Endodermal cell (in vitro differentiated cells): ENCODE data around the gene HTR2C. TPM values are rescaled to one million over a fixed set of nuclear protein-coding genes. Genes with fewer than 3 reads are reported as not detected.

ENCODE experiments used
- DNase-seq: peaks from one replicate; pipeline ENCODE4 v3.0.0-alpha.2; 2017
- H3K27ac ChIP-seq: 2 replicates; pipeline ENCODE4 v1.5.1; 2013; ENCODE audit warnings: mild to moderate bottlenecking, low read depth, low read length, moderate library complexity
- H3K27me3 ChIP-seq: 2 replicates; pipeline ENCODE4 v1.6.1; 2013; ENCODE audit warnings: mild to moderate bottlenecking, low read length, moderate library complexity; ENCODE audit not compliant: insufficient read depth, control insufficient read depth, poor library complexity, severe bottlenecking
- H3K36me3 ChIP-seq: 2 replicates; pipeline ENCODE4 v1.7.0; 2013; ENCODE audit warnings: mild to moderate bottlenecking, low read length, moderate library complexity; ENCODE audit not compliant: control insufficient read depth, insufficient read depth
- H3K4me1 ChIP-seq: one replicate; pipeline ENCODE4 v1.7.0; 2013; ENCODE audit warnings: low read length; ENCODE audit not compliant: control insufficient read depth, insufficient read depth
- H3K4me3 ChIP-seq: 2 replicates; pipeline ENCODE4 v1.5.1; 2013; ENCODE audit warnings: mild to moderate bottlenecking, low read length, moderate library complexity
- H3K9ac ChIP-seq: 2 replicates; pipeline ENCODE4 v1.6.1; 2013; ENCODE audit warnings: mild to moderate bottlenecking, low read length, moderate library complexity; ENCODE audit not compliant: poor library complexity, severe bottlenecking; ENCODE audit errors: extremely low read depth
- H3K9me3 ChIP-seq: 2 replicates; pipeline ENCODE4 v1.6.1; 2013; ENCODE audit warnings: mild to moderate bottlenecking, low read length, moderate library complexity; ENCODE audit not compliant: control insufficient read depth
- H3K27ac Mint-ChIP-seq: 2 replicates; pipeline ENCODE4 v1.8.0; 2020; ENCODE audit warnings: mixed read lengths
- H3K27me3 Mint-ChIP-seq: 2 replicates; pipeline ENCODE4 v1.8.0; 2021; ENCODE audit warnings: mild to moderate bottlenecking, mixed read lengths; ENCODE audit not compliant: insufficient read depth
- H3K36me3 Mint-ChIP-seq: 2 replicates; pipeline ENCODE4 v1.8.0; 2020; ENCODE audit warnings: low read depth, mixed read lengths
- H3K4me1 Mint-ChIP-seq: 2 replicates; pipeline ENCODE4 v1.8.0; 2020; ENCODE audit warnings: mixed read lengths
- H3K4me3 Mint-ChIP-seq: 2 replicates; pipeline ENCODE4 v1.8.0; 2020; ENCODE audit warnings: mild to moderate bottlenecking, moderate library complexity, mixed read lengths
- H3K9me3 Mint-ChIP-seq: 2 replicates; pipeline ENCODE4 v1.8.0; 2020; ENCODE audit warnings: mild to moderate bottlenecking, mixed read lengths
- WGBS, 2 experiments: methylation state at CpG; one replicate each; pipeline versions ENCODE4 v1.1.5 to v1.1.7; 2013; ENCODE audit warnings: missing lambda C conversion rate in 2 of 2, mixed read lengths in 1 of 2; ENCODE audit not compliant: insufficient coverage in 1 of 2, insufficient read length in 1 of 2; 5-methylcytosine and 5-hydroxymethylcytosine counted together
- total RNA-seq, 2 donors: library from RNA; stranded (reverse); fragmentation: NEBNext Ultra II Directional in 1 of 2; extraction: Animal tissue kit (Norgen Biotek cat#: 25700) in 1 of 2; gene quantifications; 2 replicates in 1 of 2; 3 replicates in 1 of 2; pipeline ENCODE4 v1.2.1, GENCODE V29; 2021
- TF ChIP-seq, protein P1 (sequence below): fragments of 200-600 bp; sonication (generic); conservative IDR thresholded peaks from 2 replicates; pipeline ENCODE4 v1.5.0; 2021; ENCODE audit warnings: antibody characterized with exemption, mild to moderate bottlenecking

The HTR2C gene
- total RNA-seq, 2 donors from 2014 or later, result 0.90 TPM; not detected in 1

DNA sequence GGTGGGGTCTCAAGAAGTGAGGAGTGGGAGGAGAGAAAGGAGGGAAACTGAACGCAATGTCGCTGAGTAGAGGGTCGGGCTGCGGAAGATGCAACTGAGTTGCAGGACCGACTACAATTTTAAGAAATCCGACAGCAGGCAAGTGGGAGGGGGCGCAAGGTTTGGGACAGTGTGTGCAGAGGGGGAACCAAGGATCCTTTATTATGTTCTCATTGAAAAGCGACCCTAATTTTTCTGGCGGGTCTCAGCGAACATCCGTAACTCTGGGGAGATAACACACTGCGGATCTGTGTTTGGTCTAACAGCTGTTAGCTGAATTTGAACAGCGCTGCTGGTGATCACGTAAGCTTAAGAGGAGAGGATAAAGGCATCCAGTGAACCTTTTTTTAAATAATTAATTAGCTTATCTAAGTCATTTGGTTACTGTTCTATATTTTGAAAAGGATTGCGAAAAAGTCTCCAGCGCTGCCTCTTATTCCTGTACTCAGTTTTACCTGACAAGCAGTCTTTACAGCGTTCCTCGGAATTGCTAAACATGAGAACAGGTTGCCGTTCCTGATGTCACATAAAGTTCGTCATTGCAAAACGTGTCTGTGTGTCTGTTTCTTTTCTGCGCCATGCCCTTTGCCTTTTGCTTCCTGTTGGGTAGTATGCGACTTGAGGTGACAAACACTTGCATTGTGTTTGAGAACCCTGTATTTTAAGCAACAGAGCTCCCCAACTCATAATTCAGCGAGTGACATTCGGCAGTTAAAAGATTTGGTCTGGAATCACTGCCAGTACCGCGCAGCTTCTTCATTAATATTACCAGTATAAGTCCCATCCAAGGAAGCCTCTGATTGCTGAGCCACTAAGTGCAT, 1.3 kb downstream of the HTR2C start:
- H3K4me1 Mint-ChIP-seq, result peaks cover 24% of the 10 kb centered on the region
- Histone ChIP-seq H3K4me1 (no peaks in the 10 kb centered on the region), H3K27ac (no peak overlapping the region), H3K9me3 (no peaks in the 10 kb centered on the region), H3K4me3 (peak overlapping the region; percentile 71), H3K9ac (no peak overlapping the region), H3K36me3 (no peaks in the 10 kb centered on the region), H3K27me3 (peaks cover 74% of the 10 kb centered on the region)
- TF ChIP-seq, protein P1, sequence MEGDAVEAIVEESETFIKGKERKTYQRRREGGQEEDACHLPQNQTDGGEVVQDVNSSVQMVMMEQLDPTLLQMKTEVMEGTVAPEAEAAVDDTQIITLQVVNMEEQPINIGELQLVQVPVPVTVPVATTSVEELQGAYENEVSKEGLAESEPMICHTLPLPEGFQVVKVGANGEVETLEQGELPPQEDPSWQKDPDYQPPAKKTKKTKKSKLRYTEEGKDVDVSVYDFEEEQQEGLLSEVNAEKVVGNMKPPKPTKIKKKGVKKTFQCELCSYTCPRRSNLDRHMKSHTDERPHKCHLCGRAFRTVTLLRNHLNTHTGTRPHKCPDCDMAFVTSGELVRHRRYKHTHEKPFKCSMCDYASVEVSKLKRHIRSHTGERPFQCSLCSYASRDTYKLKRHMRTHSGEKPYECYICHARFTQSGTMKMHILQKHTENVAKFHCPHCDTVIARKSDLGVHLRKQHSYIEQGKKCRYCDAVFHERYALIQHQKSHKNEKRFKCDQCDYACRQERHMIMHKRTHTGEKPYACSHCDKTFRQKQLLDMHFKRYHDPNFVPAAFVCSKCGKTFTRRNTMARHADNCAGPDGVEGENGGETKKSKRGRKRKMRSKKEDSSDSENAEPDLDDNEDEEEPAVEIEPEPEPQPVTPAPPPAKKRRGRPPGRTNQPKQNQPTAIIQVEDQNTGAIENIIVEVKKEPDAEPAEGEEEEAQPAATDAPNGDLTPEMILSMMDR, result no peak
- WGBS, 2 experiments, result 0 to 5% methylated on average over 8 to 26 of the region's 27 CpGs
- H3K9me3 Mint-ChIP-seq, result no peaks in the 10 kb centered on the region
- peaks cover 79% of the 10 kb centered on the region for H3K27me3 Mint-ChIP-seq
- DNase-seq, result no peak
- H3K27ac Mint-ChIP-seq, result peak overlapping the region; percentile 28
- no peaks in the 10 kb centered on the region for H3K36me3 Mint-ChIP-seq
- peak overlapping the region; percentile 66 for H3K4me3 Mint-ChIP-seq

DNA sequence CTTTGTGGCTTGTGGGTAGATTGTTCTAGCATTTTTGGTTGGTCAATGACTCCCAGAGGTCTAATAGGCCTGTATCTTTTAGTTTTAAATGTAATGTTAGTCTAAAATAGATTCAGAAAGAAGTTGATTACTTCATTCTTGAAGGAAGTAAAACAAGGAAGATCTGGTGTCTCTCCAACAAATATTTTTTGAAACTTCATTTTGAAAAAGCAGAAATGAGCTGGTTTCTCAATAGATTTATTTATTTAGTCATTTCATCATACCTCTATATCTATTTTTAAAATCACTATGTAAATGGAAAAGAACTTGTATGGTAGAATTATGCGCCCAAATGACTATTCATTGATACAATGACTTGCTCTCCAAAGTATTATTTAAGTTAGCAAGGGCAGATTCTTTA, 7.2 kb downstream of the HTR2C start:
- Mint-ChIP-seq H3K27me3 (peaks cover 20% of the 10 kb centered on the region), H3K4me1 (peaks cover 8% of the 10 kb centered on the region)
- no CpG with 5 or more reads among the region's 1 CpG for WGBS, 2 experiments

DNA sequence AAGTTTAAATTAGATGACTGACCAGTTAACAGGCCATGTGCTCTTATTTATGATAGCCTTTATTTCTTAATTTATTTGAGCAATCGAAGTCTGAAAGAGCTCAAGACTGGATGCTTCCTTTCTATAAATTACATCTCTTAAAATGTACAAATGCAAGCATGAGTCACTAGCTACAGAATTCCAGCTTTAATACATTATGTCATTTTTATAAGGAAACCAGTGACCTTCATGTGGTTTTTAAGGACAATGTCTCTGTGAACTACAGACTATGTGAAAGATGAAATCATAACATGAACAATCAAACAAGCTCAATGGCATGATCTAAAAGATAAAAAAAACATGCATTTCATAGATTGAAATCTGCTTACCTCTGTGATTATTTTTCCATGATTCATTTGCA, 15.4 kb downstream of the HTR2C start:
- H3K9me3 ChIP-seq, result no peaks in the 10 kb centered on the region
- no peak overlapping the region for H3K9ac ChIP-seq
- peak overlapping the region; percentile 35 for H3K4me3 Mint-ChIP-seq
- H3K27ac ChIP-seq, result no peak overlapping the region
- no peaks in the 10 kb centered on the region for H3K4me1 ChIP-seq
- WGBS, 2 experiments, result 100% methylated on average over 1 of the region's 1 CpG; no CpG with 5 or more reads in 1 of the 2 experiments
- no peak overlapping the region for H3K4me3 ChIP-seq
- TF ChIP-seq, protein P1, result no peak
- no peak for DNase-seq
- peaks cover 12% of the 10 kb centered on the region for H3K27me3 ChIP-seq
- peaks cover 32% of the 10 kb centered on the region for H3K4me1 Mint-ChIP-seq
- H3K27ac Mint-ChIP-seq, result no peak overlapping the region
- H3K36me3 ChIP-seq, result no peaks in the 10 kb centered on the region
- peaks cover 26% of the 10 kb centered on the region for H3K27me3 Mint-ChIP-seq
- H3K9me3 Mint-ChIP-seq, result no peaks in the 10 kb centered on the region
- peaks cover 2% of the 10 kb centered on the region for H3K36me3 Mint-ChIP-seq

More for the DNA sequence above, 7.2 kb downstream of the HTR2C start:
- H3K4me1 ChIP-seq, result no peaks in the 10 kb centered on the region
- H3K9ac ChIP-seq, result no peak overlapping the region
- no peaks in the 10 kb centered on the region for H3K36me3 Mint-ChIP-seq
- no peak for DNase-seq
- peaks cover 15% of the 10 kb centered on the region for H3K27me3 ChIP-seq
- no peak overlapping the region for H3K4me3 Mint-ChIP-seq
- H3K9me3 ChIP-seq, result no peaks in the 10 kb centered on the region
- H3K27ac Mint-ChIP-seq, result no peak overlapping the region
- TF ChIP-seq, protein P1, result no peak
- no peak overlapping the region for H3K27ac ChIP-seq
- H3K4me3 ChIP-seq, result no peak overlapping the region
- H3K9me3 Mint-ChIP-seq, result no peaks in the 10 kb centered on the region
- no peaks in the 10 kb centered on the region for H3K36me3 ChIP-seq
